ENCODE results near the gene NLRC5.
A peak's percentile ranks its signal among the peaks of the same experiment; 100 is the strongest.
"Not testable (repeated sequence)": the region's sequence is repeated elsewhere in the genome, so short reads cannot be mapped to it uniquely, and the experiment has no call there.

The NLRC5 gene

DNA sequence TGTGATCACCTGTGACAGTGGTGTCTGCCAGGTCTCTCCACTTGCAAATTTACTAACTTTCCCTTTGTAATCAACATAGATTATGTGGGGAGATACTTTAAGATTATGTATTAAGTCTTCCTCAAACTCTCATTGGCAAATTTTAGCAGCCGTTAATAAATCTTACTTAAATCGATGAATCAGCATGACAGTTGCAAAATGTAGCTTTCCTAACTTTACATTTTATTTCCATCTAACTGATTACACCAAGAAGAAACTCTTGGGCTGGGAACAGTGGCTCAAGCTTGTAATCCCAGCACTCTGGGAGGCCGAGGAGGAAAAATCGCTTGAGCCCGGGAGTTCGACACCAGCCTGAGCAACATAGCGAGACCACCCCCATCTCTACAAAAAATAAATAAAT, 79.7 kb downstream of the NLRC5 start:
- TF ChIP-seq, protein P1, sequence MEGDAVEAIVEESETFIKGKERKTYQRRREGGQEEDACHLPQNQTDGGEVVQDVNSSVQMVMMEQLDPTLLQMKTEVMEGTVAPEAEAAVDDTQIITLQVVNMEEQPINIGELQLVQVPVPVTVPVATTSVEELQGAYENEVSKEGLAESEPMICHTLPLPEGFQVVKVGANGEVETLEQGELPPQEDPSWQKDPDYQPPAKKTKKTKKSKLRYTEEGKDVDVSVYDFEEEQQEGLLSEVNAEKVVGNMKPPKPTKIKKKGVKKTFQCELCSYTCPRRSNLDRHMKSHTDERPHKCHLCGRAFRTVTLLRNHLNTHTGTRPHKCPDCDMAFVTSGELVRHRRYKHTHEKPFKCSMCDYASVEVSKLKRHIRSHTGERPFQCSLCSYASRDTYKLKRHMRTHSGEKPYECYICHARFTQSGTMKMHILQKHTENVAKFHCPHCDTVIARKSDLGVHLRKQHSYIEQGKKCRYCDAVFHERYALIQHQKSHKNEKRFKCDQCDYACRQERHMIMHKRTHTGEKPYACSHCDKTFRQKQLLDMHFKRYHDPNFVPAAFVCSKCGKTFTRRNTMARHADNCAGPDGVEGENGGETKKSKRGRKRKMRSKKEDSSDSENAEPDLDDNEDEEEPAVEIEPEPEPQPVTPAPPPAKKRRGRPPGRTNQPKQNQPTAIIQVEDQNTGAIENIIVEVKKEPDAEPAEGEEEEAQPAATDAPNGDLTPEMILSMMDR (IDR thresholded peaks at IDR 0.05; ENCODE audit: low read depth, low read length): no peak
- no peak for DNase-seq (ENCODE audit: low read depth, low spot score)
- in situ Hi-C loops (cut with HindIII; ENCODE audit: low sequenced_read_pairs): no loop called here
- no peak overlapping the region for H3K4me3 ChIP-seq (ENCODE audit: low read depth, low read length)

DNA sequence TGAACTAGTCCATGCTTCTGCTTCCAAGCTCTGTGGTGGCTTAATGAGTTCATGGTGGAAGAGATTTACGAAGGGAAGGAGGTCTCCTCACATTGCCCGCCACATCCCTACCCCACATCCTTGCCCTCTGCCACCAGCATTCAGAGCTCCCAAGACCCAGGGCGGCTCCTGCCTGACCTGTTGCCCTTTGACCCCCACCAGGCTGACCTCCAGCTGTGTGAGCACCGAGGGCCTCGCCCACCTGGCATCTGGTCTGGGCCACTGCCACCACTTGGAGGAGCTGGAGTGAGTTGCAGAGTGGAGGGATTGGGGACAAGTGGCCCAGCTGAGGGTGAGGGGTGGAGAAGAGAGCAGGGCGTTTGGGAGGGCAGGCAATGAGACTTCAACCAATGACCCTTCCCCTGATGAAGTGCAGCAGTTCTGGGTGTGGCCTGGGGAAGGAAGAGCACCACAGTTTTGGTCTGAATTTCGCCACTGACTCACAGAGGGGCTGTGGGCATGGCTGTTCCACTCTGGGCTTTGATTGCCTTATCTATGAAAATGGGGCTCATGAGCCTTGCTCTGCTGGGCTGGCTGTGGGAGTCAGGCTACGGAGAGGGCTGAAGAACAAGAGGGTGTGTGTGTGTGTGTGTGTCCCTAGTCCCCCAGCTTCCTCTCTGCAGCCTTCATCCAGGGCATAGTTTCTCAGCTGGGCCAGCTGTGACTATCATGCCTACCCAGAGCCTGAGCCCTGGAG, 80.4 kb downstream of the NLRC5 start:
- in situ Hi-C loops (cut with HindIII; ENCODE audit: low sequenced_read_pairs): no loop called here
- TF ChIP-seq, protein P1 (IDR thresholded peaks at IDR 0.05; ENCODE audit: low read depth, low read length): no peak
- no peak for DNase-seq (ENCODE audit: low read depth, low spot score)

DNA sequence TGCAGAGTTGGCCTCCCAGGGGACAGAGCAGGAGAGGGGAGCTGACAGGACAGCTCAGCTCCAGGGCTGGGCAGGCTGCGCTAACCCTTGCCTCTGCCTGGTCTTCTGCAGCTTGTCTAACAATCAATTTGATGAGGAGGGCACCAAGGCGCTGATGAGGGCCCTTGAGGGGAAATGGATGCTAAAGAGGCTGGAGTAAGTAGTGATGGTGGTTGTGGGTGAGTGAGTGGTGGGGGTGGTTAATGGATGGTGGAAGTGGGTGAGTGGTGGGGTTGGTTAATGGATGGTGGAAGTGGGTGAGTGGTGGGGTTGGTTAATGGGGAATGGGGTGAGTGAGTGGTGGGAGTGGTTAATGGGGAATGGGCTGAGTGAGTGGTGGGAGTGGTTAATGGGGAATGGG, 81.1 kb downstream of the NLRC5 start:
- TF ChIP-seq, protein P1 (IDR thresholded peaks at IDR 0.05; ENCODE audit: low read depth, low read length): no peak
- in situ Hi-C loops (cut with HindIII; ENCODE audit: low sequenced_read_pairs): no loop called here

More for the DNA sequence above, 80.4 kb downstream of the NLRC5 start:
- H3K4me3 ChIP-seq (ENCODE audit: low read depth, low read length): no peak overlapping the region

DNA sequence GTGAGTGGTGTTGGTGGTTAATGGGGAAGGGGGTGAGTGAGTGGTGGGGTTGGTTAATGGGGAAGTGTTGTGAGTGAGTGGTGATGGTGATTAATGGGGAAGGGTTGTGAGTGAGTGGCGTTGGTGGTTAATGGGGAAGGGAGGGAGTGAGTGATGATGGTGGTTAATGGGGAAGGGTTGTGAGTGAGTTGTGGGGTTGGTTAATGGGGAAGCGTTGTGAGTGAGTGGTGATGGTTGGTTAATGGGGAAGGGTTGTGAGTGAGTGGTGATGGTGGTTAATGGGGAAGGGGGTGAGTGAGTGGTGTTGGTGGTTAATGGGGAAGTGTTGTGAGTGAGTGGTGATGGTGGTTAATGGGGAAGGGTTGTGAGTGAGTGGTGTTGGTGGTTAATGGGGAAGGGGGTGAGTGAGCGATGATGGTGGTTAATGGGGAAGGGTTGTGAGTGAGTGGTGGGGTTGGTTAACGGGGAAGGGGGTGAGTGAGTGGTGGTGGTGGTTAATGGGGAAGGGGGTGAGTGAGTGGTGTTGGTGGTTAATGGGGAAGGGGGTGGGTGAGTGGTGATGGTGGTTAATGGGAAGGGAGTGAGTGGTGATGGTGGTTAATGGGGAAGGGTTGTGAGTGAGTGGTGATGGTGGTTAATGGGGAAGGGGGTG, 81.8 kb downstream of the NLRC5 start:
- DNase-seq (ENCODE audit: low read depth, low spot score); H3K4me3 ChIP-seq (ENCODE audit: low read depth, low read length); in situ Hi-C loops (cut with HindIII; ENCODE audit: low sequenced_read_pairs): not testable (repeated sequence)

More for the DNA sequence above, 81.1 kb downstream of the NLRC5 start:
- no peak overlapping the region for H3K4me3 ChIP-seq (ENCODE audit: low read depth, low read length)
- no peak for DNase-seq (ENCODE audit: low read depth, low spot score)

DNA sequence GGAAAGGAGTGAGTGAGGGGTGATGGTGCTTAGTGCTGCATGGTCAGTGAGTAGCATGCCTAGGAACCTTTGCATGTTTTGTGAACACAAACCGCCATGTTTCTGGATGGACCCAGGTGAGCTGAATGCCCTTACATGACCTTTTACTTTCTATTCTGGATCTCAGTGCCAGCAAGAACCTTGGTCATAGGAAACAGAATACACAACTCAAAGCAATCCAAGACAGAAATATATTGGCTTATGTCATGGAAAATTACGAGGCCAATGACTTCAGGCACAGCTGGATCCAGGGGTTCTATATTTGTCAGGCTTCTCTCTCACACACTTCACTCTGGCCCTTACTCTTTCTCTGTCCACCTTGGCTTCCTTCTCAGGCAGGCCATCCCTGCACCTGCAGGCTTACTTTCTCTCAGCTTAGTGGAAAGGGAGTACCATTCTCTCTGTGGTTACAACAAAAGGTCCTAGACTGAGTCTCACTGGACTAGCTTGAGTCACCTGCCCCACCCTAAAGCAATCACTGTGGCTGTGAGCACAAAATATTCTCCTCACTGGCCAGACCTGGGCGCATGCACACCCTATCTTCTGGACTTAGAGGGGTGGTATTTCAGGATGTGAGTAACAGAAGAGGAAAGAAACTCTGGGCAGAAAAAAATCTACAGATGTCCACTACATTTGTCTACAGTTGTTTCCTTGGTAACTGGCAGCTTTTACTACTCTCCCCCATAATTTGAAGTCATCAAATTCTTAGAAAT, 82.7 kb downstream of the NLRC5 start:
- in situ Hi-C loops (cut with HindIII; ENCODE audit: low sequenced_read_pairs): no loop called here
- peak; percentile 56 for DNase-seq (ENCODE audit: low read depth, low spot score)
- H3K4me3 ChIP-seq (ENCODE audit: low read depth, low read length): no peak overlapping the region
- TF ChIP-seq, protein P1 (IDR thresholded peaks at IDR 0.05; ENCODE audit: low read depth, low read length): no peak

DNA sequence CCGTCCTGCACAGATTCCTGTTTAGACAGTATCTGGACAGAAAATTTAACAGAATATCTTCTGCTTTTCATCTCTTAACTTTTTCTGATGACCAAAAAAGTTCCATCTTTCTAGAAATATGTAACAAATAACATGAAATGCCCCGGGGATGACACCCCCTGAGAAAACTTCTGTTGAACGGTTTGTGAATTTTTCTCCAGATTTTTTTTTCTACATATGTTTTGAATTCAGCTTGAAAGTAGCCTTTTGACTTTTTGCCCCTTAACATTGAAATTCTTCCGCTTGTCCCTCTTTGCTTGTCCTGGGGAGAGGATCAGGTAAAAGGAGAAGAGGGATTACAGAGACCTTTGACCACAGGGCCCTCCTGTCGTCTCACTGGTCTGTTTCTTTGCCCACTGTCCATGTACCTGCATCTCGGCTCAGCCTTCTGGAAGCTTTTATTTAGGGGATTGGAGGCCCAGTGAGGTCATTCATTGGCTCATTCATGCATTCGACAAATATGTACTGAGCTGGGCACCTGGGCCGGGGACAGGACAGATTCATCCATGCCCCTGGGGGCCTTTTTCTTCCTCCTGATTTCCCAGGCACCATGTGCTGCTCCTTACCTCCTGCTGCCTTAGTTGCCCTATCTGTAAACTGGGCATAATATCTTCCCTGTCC, 83.4 kb downstream of the NLRC5 start:
- DNase-seq (ENCODE audit: low read depth, low spot score): no peak
- TF ChIP-seq, protein P1 (IDR thresholded peaks at IDR 0.05; ENCODE audit: low read depth, low read length): no peak
- in situ Hi-C loops (cut with HindIII; ENCODE audit: low sequenced_read_pairs): no loop called here
- H3K4me3 ChIP-seq (ENCODE audit: low read depth, low read length): no peak overlapping the region
